Peyer's patch (tissue), 4 donors: ENCODE results near the gene EPC2.

Source experiments
- CTCF ChIP-seq, 6 experiments: fragments of 450-650 bp in 4 of 6; fragments of 200-600 bp in 2 of 6; sonication (generic) in 1 of 6; IDR thresholded peaks; one replicate each; pipeline ENCODE4 v1.5.1; 2017 to 2019; ENCODE audit warnings: antibody characterized with exemption in 6 of 6, mild to moderate bottlenecking in 3 of 6, moderate library complexity in 1 of 6
- POLR2A ChIP-seq, 2 donors: fragments of 450-650 bp; IDR thresholded peaks; one replicate each; pipeline ENCODE4 v1.5.1; 2017; ENCODE audit warnings: antibody characterized with exemption in 2 of 2, mild to moderate bottlenecking in 2 of 2, moderate library complexity in 2 of 2

- TF ChIP-seq CTCF (IDR thresholded peaks at IDR 0.05) (no peak), POLR2A (IDR thresholded peaks at IDR 0.05) (no peak)
These were observed 9.9 kb downstream of the EPC2 start for GRCh38 chr2:148654435-148654834.
